NCI-H146 (cell line): ENCODE measurements around the gene HNF4A.

ENCODE experiments used
- DNase-seq: peaks from one replicate; lab custom pipeline; 2025; lab: John Stamatoyannopoulos, UW

The HNF4A gene

GRCh38 chr20:44392776-44393607 lies 37.5 kb downstream of the HNF4A start:
- DNase-seq = peak; percentile 19

DNA sequence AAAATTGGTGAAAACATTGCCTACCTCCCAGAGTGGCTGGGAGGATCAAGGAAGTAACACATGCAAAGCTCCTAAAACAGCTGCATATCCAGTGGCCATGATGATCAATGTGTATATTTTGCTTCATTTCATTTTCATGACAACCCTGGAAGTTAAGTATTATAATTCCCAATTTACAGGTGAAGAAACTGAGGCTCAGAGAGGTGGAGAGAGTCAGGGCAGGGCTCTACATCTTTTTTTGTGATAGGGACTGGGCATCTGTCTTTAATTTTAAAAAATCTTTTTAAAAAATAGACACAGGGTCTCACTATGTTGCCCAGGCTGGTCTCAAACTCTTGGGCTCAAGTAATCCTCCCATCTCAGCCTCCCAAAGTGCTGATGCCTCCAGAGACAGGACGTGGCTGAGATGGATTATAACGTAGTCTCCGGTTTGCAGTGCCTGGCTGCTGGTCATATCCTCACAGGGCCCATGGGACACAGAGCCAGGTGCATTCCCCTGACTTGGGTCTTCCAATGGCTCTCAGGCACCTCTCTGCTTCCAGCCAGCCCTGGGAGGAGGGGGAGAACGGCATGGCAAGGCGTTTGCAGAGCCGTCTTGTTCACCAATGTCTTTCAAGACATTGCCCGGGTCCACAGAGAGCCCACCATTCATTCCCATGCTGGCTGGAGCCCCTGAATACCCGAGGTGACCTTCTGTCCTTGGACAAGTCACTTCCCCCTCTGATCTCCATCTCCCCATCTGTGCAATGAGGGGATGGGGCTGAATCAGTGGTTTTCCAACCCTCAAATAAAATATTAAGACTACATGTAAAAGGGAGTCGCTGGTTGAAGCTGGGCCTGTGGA lies 38.3 kb downstream of the HNF4A start:
- DNase-seq = no peak

GRCh38 chr20:44394452-44394701 lies 38.9 kb downstream of the HNF4A start:
- no peak for DNase-seq

DNA sequence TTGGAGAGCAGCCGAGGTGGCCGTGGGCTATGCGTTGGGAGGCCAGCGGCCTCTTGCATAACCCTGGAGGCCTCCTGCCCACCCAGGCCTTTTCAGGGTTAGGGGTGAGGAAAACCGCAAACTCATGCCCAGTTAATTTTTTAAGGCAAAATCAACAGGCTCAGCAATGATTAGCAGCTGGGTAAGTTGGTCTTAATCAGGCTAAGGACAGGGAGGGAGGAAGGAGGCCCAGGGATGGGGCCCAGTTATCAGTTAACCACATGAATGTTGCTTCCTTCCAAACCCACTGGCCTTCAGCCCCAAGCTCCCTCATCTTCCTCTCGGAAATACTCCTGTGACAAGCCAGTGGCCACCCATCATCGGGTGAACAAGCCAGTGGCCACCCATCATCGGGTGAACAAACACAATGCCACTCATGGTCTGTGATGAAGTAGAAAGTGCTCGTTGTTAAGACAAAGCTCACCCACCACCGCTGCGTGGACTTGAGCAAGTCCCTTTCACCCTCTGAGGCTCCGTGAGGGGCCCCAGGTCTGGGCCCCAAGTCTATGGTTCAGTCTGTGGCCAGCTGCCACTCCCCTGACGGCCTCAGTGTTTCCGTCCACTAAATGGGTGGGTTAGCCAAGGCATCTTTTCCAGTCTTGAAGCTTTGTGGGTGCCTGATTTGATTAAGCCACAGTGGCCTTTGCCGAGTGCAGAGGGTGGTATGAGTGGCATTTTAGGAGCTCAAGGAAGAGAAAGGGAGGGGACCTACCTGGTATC lies 39.4 kb downstream of the HNF4A start:
- peak; percentile 34 for DNase-seq

DNA sequence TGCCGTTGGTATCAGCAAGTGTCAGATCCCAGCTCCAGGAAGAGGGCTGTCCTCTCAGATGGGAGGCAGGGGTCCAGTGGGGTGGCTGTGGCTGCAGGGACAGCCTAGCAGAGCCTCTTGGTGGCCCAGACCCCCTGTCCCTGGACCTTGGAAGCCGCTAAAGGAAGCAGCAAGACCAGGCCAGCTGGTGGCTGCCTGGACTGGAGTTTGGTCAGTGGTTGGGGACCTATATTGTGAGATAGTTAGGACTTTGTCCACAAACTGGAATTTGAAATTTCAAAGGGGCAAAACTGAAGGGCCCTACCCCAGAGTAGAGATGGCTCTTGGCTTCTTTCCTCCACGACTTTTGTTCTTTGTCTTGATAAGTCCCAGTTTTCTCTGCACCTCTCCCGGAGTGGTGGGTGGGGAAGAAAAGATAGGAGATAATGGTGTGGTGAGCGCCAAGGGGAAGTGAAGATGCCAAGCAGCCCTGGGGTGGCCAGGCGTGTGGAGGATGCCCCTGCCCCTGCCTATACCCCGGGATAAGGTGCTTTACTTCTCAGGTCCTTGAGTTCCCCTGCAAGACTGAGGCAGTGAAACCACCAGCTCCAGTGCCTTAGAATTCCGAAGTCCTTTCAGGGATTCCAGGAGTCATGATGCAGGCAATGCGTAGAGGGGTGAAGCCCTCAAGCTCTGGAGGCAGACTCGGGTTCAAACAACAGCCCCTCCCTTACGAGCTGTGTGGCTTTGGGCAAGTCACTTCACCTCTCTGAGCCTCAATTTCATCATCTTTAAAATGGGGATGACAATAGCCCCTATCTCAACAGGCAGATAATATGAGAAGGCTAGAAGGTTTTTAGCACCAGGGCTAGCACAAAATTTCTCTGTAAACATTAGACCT lies 40.2 kb downstream of the HNF4A start:
- DNase-seq = no peak

GRCh38 chr20:44396369-44397130 lies 41.1 kb downstream of the HNF4A start:
- no peak for DNase-seq

DNA sequence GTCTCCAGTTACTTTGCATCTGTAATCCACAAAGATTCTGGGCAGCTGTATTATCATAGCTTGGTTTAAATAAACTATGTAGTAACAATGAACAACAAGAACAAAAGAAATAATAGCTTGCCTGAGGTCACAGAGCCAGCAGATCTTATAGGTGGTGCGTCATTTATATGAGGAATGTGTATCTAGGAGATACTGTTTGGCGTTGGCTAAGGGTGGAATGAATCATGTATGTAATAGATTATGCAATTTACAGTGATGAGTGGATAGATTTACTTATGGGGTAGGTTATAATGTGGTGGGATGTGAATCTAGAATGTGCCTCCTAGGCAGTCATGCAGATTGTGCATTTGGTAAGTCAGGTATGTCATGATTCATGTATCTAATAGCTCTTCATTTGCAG lies 42.8 kb downstream of the HNF4A start:
- peak; percentile 65 for DNase-seq

- DNase-seq = no peak
These were observed 43.9 kb downstream of the HNF4A start for GRCh38 chr20:44399446-44399845.

DNA sequence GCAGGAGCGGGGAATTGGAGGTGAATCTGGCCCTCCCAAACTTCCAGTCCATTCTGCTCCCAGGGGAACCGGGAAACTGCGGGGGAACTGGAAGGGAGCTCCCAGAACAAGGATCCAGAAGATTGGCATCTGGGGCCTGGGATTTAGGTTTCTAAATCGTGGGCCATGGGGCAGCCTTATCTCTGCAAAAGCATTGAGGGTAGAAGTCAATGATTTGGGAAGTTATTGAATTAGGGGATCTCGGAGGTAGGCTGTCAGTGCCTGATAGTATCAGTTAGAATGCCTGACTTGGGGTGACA lies 45.1 kb downstream of the HNF4A start:
- no peak for DNase-seq

DNA sequence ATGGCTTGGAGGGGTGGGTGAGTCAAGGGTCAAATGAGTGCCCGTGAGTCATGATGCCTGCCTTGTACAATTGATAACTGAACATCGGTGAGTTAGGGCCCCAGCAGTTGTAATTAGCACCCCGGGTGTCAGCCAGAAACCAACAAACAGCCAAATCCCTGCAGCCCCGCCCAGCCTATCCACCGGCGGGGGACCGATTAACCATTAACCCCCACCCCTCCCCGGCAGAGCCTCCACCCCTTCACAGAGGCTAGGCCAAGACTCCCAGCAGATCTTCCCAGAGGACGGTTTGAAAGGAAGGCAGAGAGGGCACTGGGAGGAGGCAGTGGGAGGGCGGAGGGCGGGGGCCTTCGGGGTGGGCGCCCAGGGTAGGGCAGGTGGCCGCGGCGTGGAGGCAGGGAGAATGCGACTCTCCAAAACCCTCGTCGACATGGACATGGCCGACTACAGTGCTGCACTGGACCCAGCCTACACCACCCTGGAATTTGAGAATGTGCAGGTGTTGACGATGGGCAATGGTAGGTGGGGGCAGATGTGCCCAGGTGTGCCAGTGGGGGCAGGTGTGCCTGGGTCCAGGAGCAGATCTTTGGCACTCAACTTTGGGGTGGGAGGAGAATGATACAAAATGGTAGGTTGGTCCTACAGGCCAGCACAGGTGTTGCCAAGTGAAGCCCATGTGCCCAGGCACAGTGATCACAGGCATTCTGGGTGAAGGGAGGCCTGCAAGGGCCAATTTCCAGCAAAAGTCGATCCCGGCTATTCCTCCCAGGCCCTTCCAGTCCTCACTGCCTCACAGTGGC lies 45.7 kb downstream of the HNF4A start:
- DNase-seq = peak; percentile 29

DNA sequence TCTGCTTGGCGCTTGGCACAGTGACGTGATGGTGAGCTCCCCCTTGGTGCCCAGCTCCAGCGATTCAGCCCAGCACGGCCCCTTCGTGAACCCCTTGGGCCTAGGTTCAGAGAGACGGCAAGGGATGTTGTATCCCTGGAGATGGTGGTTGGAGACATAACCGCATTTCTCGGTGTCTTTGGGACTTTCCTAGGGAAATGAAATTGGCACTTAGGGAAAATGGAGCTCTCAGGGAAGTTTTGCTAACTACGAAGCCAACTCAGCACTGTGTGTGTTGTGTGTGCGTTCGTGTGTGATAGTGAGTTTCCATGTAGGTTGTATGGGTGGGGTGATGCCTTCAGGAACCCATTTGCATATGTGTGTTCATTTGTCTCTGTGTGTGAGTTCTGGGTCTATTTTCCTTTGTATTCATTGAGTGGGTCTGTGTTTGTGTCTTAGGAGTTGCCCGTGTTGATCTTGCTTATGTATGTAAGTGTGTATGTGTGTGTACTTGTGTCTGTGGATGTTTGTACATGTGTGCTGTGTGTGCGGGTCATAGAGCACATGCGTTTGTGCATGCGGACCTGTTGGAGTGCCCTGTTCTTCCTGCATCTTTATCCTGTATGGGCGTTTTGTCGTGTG lies 46.4 kb downstream of the HNF4A start:
- DNase-seq = no peak

GRCh38 chr20:44402391-44403193 lies 47.1 kb downstream of the HNF4A start:
- DNase-seq = peak; percentile 66

DNA sequence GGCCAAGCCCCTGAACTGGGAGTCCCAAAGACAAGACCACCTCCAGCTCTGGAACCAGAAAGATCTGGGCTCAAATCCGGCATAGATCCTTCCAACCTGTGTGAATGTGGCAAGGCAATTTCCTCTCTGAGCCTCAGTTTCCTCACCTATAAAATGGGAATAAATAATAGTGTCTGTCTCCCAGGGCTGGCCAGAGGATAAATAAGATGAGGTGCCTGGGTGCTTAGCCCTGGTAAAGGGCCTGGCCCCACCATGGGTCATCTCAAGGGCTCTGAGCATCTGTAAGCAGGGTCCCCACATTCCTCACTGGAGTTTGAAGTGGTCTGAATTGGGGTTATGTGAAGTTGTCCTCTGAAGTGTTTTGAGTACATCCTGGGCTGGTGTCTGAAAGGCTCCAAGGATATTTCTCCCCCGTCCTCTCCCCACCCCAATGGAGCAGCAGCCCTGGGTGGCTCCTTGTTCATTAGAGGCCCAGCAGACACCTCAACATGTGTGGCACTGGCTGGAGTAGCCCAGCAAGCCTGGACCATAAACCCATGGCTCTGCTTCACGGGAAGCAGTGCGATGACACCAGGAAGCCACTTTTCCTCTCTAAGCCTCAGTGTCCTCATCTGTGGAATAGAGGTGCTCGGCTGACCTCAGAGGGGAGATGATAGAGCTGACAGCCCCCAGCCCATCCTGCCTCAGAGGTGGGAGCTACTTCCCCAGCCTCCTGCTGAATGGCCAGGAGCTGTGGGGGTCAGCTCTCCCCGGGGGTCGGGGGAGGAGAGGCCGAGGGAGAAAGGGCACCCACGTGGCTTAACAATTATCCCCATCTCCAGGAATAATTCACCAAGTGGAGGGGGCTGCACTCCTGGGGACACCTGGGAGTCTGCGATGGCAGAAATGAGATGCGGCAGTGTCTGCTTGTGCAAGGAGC lies 48.0 kb downstream of the HNF4A start:
- DNase-seq = no peak

DNA sequence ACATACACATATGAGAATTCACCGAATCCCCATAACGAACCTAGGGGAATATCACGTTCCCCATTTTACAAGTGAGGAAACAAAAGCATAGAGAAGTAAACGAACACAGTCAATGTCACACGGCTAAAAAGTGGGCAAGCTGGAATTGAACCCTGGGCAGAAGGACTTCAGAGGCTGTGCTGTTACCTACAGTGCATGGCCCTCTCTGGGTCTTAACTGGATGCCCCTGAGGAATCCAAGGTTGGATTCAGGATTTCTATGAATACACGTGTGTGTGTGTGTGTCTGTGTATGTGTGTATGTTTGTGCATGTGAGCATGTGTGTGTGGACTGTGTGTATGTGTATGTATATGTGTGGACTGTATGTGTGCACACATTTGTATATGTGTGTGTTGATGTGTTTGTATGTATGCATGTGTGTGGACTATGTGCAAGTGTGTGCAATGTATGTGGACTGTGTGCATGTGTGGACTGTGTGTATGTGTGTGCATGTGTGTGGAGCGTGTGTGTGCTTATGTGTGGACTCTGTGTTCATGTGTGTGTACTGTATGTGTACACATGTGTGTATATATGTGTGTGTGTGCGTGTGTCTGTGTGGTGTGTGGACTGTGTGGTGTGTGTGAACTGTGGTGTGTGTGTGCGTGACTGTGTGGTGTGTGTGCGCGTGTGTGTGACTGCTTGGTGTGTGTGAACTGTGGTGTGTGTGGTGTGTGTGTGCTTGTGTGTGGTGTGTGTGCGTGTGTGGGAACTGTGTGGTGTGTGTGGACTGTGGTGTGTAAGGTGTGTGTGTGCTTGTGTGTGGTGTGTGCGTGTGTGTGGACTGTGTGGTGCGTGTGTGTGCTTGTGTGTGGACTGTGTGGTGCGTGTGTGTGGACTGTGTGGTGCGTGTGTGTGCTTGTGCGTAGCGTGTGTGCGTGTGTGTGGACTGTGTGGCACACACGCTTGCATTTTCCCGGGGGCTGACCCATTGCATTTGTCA lies 49.0 kb downstream of the HNF4A start:
- no peak for DNase-seq

- no peak for DNase-seq
These were observed 49.8 kb downstream of the HNF4A start for GRCh38 chr20:44405257-44405656.

DNA sequence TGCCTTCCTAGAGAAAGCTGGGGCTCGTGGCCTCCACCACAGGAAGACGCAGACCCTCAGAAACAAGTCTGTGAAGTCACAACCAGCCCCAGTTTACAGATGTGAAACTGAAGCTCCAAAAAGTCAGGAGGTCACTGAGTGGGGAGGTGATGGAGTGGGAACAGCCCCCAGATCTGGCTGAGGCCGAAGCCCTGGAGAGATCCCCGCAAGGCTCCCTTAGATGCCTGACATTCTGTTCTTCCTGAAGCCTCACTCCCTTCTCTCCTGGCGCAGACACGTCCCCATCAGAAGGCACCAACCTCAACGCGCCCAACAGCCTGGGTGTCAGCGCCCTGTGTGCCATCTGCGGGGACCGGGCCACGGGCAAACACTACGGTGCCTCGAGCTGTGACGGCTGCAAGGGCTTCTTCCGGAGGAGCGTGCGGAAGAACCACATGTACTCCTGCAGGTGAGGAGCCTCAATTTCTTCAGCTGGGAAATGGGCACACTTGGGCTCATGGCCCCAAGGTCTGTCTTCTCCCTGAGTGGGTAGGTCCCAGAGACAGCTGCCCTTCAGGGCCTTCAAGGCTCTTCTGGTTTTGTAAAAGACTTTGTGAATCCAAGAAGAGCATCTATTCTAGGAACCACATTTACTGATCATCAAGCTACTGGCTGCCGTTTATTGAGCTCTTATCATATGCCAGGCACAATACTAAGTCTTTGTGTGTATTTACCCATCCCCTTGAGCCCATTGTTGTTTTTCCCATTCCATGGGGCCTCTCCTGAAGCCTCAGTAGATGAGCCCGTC lies 50.5 kb downstream of the HNF4A start:
- no peak for DNase-seq
